ENCODE results near the gene SP100.
A peak's percentile ranks its signal among the peaks of the same experiment; 100 is the strongest.
"Not testable (repeated sequence)": the region's sequence is repeated elsewhere in the genome, so short reads cannot be mapped to it uniquely, and the experiment has no call there.

Gene SP100

GRCh38 chr2:230408244-230408842 is 7.7 kb upstream of the SP100 start:
- H3K27me3 ChIP-seq (ENCODE audit: control insufficient read depth in 1 of 2, insufficient read depth in 2 of 2, low read length in 2 of 2) = no peaks in the 10 kb centered on the region
- H3K9ac ChIP-seq (ENCODE audit: low read length in 2 of 2) = no peak overlapping the region
- H3K9me3 ChIP-seq (ENCODE audit: control insufficient read depth in 2 of 2, low read length in 2 of 2) = no peaks in the 10 kb centered on the region
- H3K27ac ChIP-seq (ENCODE audit: low read length) = no peak overlapping the region
- H3K4me1 ChIP-seq (ENCODE audit: control insufficient read depth, insufficient read depth, low read length) = peaks cover 26% of the 10 kb centered on the region
- H3K4me3 ChIP-seq (ENCODE audit: low read length in 2 of 2) = no peak overlapping the region
- peaks cover 0 to 2% of the 10 kb centered on the region in 2 donors for H3K36me3 ChIP-seq (ENCODE audit: control insufficient read depth in 2 of 2, insufficient read depth in 2 of 2, low read length in 2 of 2)

- H3K4me3 ChIP-seq (ENCODE audit: low read length in 2 of 2); H3K27ac ChIP-seq (ENCODE audit: low read length); H3K36me3 ChIP-seq (ENCODE audit: control insufficient read depth in 2 of 2, insufficient read depth in 2 of 2, low read length in 2 of 2); H3K27me3 ChIP-seq (ENCODE audit: control insufficient read depth in 1 of 2, insufficient read depth in 2 of 2, low read length in 2 of 2); H3K9me3 ChIP-seq (ENCODE audit: control insufficient read depth in 2 of 2, low read length in 2 of 2); H3K9ac ChIP-seq (ENCODE audit: low read length in 2 of 2): not testable (repeated sequence)
- H3K4me1 ChIP-seq (ENCODE audit: control insufficient read depth, insufficient read depth, low read length) = peaks cover 28% of the 10 kb centered on the region
These were observed 6.7 kb upstream of the SP100 start for GRCh38 chr2:230409316-230409715.

- Histone ChIP-seq H3K4me3 (ENCODE audit: low read length in 2 of 2) (no peak overlapping the region), H3K4me1 (ENCODE audit: control insufficient read depth, insufficient read depth, low read length) (peaks cover 30% of the 10 kb centered on the region), H3K9ac (ENCODE audit: low read length in 2 of 2) (no peak overlapping the region), H3K27me3 (ENCODE audit: control insufficient read depth in 1 of 2, insufficient read depth in 2 of 2, low read length in 2 of 2) (no peaks in the 10 kb centered on the region), H3K9me3 (ENCODE audit: control insufficient read depth in 2 of 2, low read length in 2 of 2) (no peaks in the 10 kb centered on the region), H3K27ac (ENCODE audit: low read length) (no peak overlapping the region), H3K36me3 (ENCODE audit: control insufficient read depth in 2 of 2, insufficient read depth in 2 of 2, low read length in 2 of 2) (no peaks in the 10 kb centered on the region)
These were observed 5.7 kb upstream of the SP100 start for GRCh38 chr2:230410263-230410662.

GRCh38 chr2:230410861-230411569 is 5.0 kb upstream of the SP100 start:
- Histone ChIP-seq H3K9ac (ENCODE audit: low read length in 2 of 2) (peak overlapping the region; percentile 77 to 91), H3K4me1 (ENCODE audit: control insufficient read depth, insufficient read depth, low read length) (peaks cover 38% of the 10 kb centered on the region), H3K4me3 (ENCODE audit: low read length in 2 of 2) (peak overlapping the region; percentile 88 to 92), H3K9me3 (ENCODE audit: control insufficient read depth in 2 of 2, low read length in 2 of 2) (no peaks in the 10 kb centered on the region), H3K36me3 (ENCODE audit: control insufficient read depth in 2 of 2, insufficient read depth in 2 of 2, low read length in 2 of 2) (no peaks in the 10 kb centered on the region), H3K27me3 (ENCODE audit: control insufficient read depth in 1 of 2, insufficient read depth in 2 of 2, low read length in 2 of 2) (no peaks in the 10 kb centered on the region), H3K27ac (ENCODE audit: low read length) (peak overlapping the region; percentile 79)

- Histone ChIP-seq H3K9ac (ENCODE audit: low read length in 2 of 2) (peak overlapping the region; percentile 77 to 91), H3K4me1 (ENCODE audit: control insufficient read depth, insufficient read depth, low read length) (peaks cover 39% of the 10 kb centered on the region), H3K27me3 (ENCODE audit: control insufficient read depth in 1 of 2, insufficient read depth in 2 of 2, low read length in 2 of 2) (no peaks in the 10 kb centered on the region), H3K9me3 (ENCODE audit: control insufficient read depth in 2 of 2, low read length in 2 of 2) (no peaks in the 10 kb centered on the region), H3K36me3 (ENCODE audit: control insufficient read depth in 2 of 2, insufficient read depth in 2 of 2, low read length in 2 of 2) (no peaks in the 10 kb centered on the region), H3K27ac (ENCODE audit: low read length) (peak overlapping the region; percentile 79), H3K4me3 (ENCODE audit: low read length in 2 of 2) (peak overlapping the region; percentile 88 to 92)
These were observed 4.2 kb upstream of the SP100 start for GRCh38 chr2:230411570-230412370.

- peak overlapping the region; percentile 77 to 91 for H3K9ac ChIP-seq (ENCODE audit: low read length in 2 of 2)
- peak overlapping the region; percentile 79 for H3K27ac ChIP-seq (ENCODE audit: low read length)
- peaks cover 39% of the 10 kb centered on the region for H3K4me1 ChIP-seq (ENCODE audit: control insufficient read depth, insufficient read depth, low read length)
- H3K36me3 ChIP-seq (ENCODE audit: control insufficient read depth in 2 of 2, insufficient read depth in 2 of 2, low read length in 2 of 2) = no peaks in the 10 kb centered on the region
- no peaks in the 10 kb centered on the region for H3K9me3 ChIP-seq (ENCODE audit: control insufficient read depth in 2 of 2, low read length in 2 of 2)
- peak overlapping the region; percentile 88 to 92 for H3K4me3 ChIP-seq (ENCODE audit: low read length in 2 of 2)
- H3K27me3 ChIP-seq (ENCODE audit: control insufficient read depth in 1 of 2, insufficient read depth in 2 of 2, low read length in 2 of 2) = no peaks in the 10 kb centered on the region
These were observed 3.7 kb upstream of the SP100 start for GRCh38 chr2:230412371-230412711.

GRCh38 chr2:230412846-230413245 is 3.2 kb upstream of the SP100 start:
- no peak overlapping the region for H3K4me3 ChIP-seq (ENCODE audit: low read length in 2 of 2)
- H3K9me3 ChIP-seq (ENCODE audit: control insufficient read depth in 2 of 2, low read length in 2 of 2) = no peaks in the 10 kb centered on the region
- no peak overlapping the region for H3K9ac ChIP-seq (ENCODE audit: low read length in 2 of 2)
- H3K36me3 ChIP-seq (ENCODE audit: control insufficient read depth in 2 of 2, insufficient read depth in 2 of 2, low read length in 2 of 2) = no peaks in the 10 kb centered on the region
- H3K27me3 ChIP-seq (ENCODE audit: control insufficient read depth in 1 of 2, insufficient read depth in 2 of 2, low read length in 2 of 2) = no peaks in the 10 kb centered on the region
- no peak overlapping the region for H3K27ac ChIP-seq (ENCODE audit: low read length)
- peaks cover 39% of the 10 kb centered on the region for H3K4me1 ChIP-seq (ENCODE audit: control insufficient read depth, insufficient read depth, low read length)

- no peak overlapping the region for H3K27ac ChIP-seq (ENCODE audit: low read length)
- H3K36me3 ChIP-seq (ENCODE audit: control insufficient read depth in 2 of 2, insufficient read depth in 2 of 2, low read length in 2 of 2) = no peaks in the 10 kb centered on the region
- H3K4me3 ChIP-seq (ENCODE audit: low read length in 2 of 2) = no peak overlapping the region
- no peaks in the 10 kb centered on the region for H3K9me3 ChIP-seq (ENCODE audit: control insufficient read depth in 2 of 2, low read length in 2 of 2)
- H3K27me3 ChIP-seq (ENCODE audit: control insufficient read depth in 1 of 2, insufficient read depth in 2 of 2, low read length in 2 of 2) = no peaks in the 10 kb centered on the region
- H3K9ac ChIP-seq (ENCODE audit: low read length in 2 of 2) = no peak overlapping the region
- H3K4me1 ChIP-seq (ENCODE audit: control insufficient read depth, insufficient read depth, low read length) = peaks cover 37% of the 10 kb centered on the region
These were observed 2.5 kb upstream of the SP100 start for GRCh38 chr2:230413479-230413878.

GRCh38 chr2:230414302-230414701 is 1.7 kb upstream of the SP100 start:
- peaks cover 30% of the 10 kb centered on the region for H3K4me1 ChIP-seq (ENCODE audit: control insufficient read depth, insufficient read depth, low read length)
- no peaks in the 10 kb centered on the region for H3K36me3 ChIP-seq (ENCODE audit: control insufficient read depth in 2 of 2, insufficient read depth in 2 of 2, low read length in 2 of 2)
- H3K27me3 ChIP-seq (ENCODE audit: control insufficient read depth in 1 of 2, insufficient read depth in 2 of 2, low read length in 2 of 2) = no peaks in the 10 kb centered on the region
- no peak overlapping the region for H3K4me3 ChIP-seq (ENCODE audit: low read length in 2 of 2)
- H3K27ac ChIP-seq (ENCODE audit: low read length) = no peak overlapping the region
- no peaks in the 10 kb centered on the region for H3K9me3 ChIP-seq (ENCODE audit: control insufficient read depth in 2 of 2, low read length in 2 of 2)
- H3K9ac ChIP-seq (ENCODE audit: low read length in 2 of 2) = no peak overlapping the region

- Histone ChIP-seq H3K4me1 (ENCODE audit: control insufficient read depth, insufficient read depth, low read length) (peaks cover 17% of the 10 kb centered on the region), H3K9me3 (ENCODE audit: control insufficient read depth in 2 of 2, low read length in 2 of 2) (no peaks in the 10 kb centered on the region), H3K9ac (ENCODE audit: low read length in 2 of 2) (no peak overlapping the region), H3K4me3 (ENCODE audit: low read length in 2 of 2) (peak overlapping the region; percentile 18 to 77), H3K27me3 (ENCODE audit: control insufficient read depth in 1 of 2, insufficient read depth in 2 of 2, low read length in 2 of 2) (no peaks in the 10 kb centered on the region), H3K36me3 (ENCODE audit: control insufficient read depth in 2 of 2, insufficient read depth in 2 of 2, low read length in 2 of 2) (peaks cover 0 to under 1% of the 10 kb centered on the region in 2 donors), H3K27ac (ENCODE audit: low read length) (no peak overlapping the region)
These were observed 1.4 kb downstream of the SP100 start for GRCh38 chr2:230417436-230417835.

Measured in stomach smooth muscle (tissue), 2 donors.